HCT116 (cell line): Measurements from ENCODE around the gene DEF6.

Experiments used
- EZH2 ChIP-seq: fragments of 200-600 bp; sonication (generic); IDR thresholded peaks from 2 replicates; pipeline ENCODE4 v1.6.1; 2017; ENCODE audit warnings: antibody characterized with exemption, mixed run types
- JUND ChIP-seq: IDR thresholded peaks from 2 replicates; pipeline ENCODE4 v1.6.1; 2012
- POLR2A ChIP-seq: IDR thresholded peaks from 2 replicates; pipeline ENCODE4 v1.7.0; 2011; ENCODE audit warnings: borderline replicate concordance; ENCODE audit not compliant: insufficient read depth, insufficient read length; ENCODE audit errors: extremely low read depth
- POLR2AphosphoS5 ChIP-seq: IDR thresholded peaks from 2 replicates; pipeline ENCODE4 v1.6.1; 2011; ENCODE audit warnings: mild to moderate bottlenecking, low read depth, low read length, moderate library complexity
- YY1 ChIP-seq: IDR thresholded peaks from 2 replicates; pipeline ENCODE4 v1.6.1; 2011; ENCODE audit warnings: low read length, low read depth, moderate library complexity, mild to moderate bottlenecking; ENCODE audit not compliant: insufficient replicate concordance; ENCODE audit errors: extremely low read depth
- TF ChIP-seq, protein P1 (sequence below): IDR thresholded peaks from 2 replicates; pipeline ENCODE4 v1.6.1; 2012; ENCODE audit warnings: low read depth
- TF ChIP-seq, protein P2 (sequence below), 3 experiments: fragments of 200-600 bp in 1 of 3; sonication (generic) in 1 of 3; IDR thresholded peaks in 2 of 3; conservative IDR thresholded peaks in 1 of 3; 2 replicates each; pipeline ENCODE4 v1.5.1; 2012 to 2017; ENCODE audit warnings: low read depth in 2 of 3, low read length in 2 of 3, antibody characterized with exemption in 1 of 3, borderline replicate concordance in 1 of 3, control low read depth in 1 of 3, mild to moderate bottlenecking in 1 of 3, mixed read lengths in 1 of 3, mixed run types in 1 of 3, moderate library complexity in 1 of 3; ENCODE audit not compliant: insufficient read depth in 1 of 3
- TF ChIP-seq, protein P3 (sequence below): IDR thresholded peaks from 2 replicates; pipeline ENCODE4 v1.6.1; 2012

DNA sequence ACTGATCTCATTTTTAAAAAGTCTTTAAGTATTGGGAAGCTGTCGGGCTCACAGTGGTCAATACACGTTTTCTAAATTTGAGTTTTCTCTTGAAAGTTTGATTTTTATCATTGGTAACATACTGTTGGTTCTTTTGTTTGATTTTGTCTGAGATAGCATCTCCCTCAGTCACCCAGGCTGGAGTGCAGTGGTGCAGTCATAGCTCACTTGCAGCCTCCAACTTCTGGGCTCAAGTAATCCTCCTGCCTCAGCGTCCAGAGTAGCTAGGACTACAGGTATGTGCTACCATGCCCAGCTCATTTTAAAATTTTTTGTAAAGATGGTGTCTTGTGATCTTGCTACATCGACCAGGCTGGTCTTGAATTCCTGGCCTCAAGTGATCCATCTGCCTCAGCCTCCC is 53.8 kb downstream of the DEF6 start:
- TF ChIP-seq YY1: no peak
- TF ChIP-seq, protein P1, sequence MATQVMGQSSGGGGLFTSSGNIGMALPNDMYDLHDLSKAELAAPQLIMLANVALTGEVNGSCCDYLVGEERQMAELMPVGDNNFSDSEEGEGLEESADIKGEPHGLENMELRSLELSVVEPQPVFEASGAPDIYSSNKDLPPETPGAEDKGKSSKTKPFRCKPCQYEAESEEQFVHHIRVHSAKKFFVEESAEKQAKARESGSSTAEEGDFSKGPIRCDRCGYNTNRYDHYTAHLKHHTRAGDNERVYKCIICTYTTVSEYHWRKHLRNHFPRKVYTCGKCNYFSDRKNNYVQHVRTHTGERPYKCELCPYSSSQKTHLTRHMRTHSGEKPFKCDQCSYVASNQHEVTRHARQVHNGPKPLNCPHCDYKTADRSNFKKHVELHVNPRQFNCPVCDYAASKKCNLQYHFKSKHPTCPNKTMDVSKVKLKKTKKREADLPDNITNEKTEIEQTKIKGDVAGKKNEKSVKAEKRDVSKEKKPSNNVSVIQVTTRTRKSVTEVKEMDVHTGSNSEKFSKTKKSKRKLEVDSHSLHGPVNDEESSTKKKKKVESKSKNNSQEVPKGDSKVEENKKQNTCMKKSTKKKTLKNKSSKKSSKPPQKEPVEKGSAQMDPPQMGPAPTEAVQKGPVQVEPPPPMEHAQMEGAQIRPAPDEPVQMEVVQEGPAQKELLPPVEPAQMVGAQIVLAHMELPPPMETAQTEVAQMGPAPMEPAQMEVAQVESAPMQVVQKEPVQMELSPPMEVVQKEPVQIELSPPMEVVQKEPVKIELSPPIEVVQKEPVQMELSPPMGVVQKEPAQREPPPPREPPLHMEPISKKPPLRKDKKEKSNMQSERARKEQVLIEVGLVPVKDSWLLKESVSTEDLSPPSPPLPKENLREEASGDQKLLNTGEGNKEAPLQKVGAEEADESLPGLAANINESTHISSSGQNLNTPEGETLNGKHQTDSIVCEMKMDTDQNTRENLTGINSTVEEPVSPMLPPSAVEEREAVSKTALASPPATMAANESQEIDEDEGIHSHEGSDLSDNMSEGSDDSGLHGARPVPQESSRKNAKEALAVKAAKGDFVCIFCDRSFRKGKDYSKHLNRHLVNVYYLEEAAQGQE: no peak
- TF ChIP-seq POLR2A: no peak
- no peak for TF ChIP-seq POLR2AphosphoS5
- TF ChIP-seq, protein P2, sequence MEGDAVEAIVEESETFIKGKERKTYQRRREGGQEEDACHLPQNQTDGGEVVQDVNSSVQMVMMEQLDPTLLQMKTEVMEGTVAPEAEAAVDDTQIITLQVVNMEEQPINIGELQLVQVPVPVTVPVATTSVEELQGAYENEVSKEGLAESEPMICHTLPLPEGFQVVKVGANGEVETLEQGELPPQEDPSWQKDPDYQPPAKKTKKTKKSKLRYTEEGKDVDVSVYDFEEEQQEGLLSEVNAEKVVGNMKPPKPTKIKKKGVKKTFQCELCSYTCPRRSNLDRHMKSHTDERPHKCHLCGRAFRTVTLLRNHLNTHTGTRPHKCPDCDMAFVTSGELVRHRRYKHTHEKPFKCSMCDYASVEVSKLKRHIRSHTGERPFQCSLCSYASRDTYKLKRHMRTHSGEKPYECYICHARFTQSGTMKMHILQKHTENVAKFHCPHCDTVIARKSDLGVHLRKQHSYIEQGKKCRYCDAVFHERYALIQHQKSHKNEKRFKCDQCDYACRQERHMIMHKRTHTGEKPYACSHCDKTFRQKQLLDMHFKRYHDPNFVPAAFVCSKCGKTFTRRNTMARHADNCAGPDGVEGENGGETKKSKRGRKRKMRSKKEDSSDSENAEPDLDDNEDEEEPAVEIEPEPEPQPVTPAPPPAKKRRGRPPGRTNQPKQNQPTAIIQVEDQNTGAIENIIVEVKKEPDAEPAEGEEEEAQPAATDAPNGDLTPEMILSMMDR (IDR thresholded peaks at IDR 0.05 in 2 of 3, conservative IDR thresholded peaks at IDR 0.05 in 1 of 3; ENCODE audit: borderline replicate concordance in 1 of 3, insufficient read depth in 1 of 3, low read depth in 2 of 3, low read length in 2 of 3): no peak
- TF ChIP-seq EZH2: no peak
- TF ChIP-seq, protein P3, sequence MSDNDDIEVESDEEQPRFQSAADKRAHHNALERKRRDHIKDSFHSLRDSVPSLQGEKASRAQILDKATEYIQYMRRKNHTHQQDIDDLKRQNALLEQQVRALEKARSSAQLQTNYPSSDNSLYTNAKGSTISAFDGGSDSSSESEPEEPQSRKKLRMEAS: no peak
- no peak for TF ChIP-seq JUND
